ENCODE data around the gene EPB41L5. TPM values are rescaled to one million over a fixed set of nuclear protein-coding genes. Genes with fewer than 3 reads are reported as not detected.
"Not testable (repeated sequence)": the region's sequence is repeated elsewhere in the genome, so short reads cannot be mapped to it uniquely, and the experiment has no call there.

EPB41L5 gene
- total RNA-seq, 1 experiment from 2014 or later, result 34.9 TPM

DNA sequence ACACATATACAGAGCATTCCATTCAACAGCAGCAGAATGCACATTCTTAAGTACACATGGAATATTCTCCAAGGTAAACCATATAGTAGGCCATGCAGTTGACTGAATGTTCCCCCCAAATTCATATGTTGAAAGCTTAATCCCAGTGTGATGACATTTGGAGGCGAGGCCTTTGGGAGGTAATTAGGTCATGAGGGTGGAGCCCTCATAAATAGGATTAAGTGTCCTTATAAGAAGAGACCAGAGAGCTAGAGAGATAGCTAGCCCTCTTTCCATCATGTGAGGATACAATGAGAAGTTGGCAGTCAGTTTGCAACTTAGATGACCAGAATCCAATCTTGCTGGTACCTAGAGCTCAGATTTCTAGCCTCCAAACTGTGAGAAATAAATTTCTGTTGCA, 182.7 kb downstream of the EPB41L5 start (continued):
- TF ChIP-seq, protein P1, sequence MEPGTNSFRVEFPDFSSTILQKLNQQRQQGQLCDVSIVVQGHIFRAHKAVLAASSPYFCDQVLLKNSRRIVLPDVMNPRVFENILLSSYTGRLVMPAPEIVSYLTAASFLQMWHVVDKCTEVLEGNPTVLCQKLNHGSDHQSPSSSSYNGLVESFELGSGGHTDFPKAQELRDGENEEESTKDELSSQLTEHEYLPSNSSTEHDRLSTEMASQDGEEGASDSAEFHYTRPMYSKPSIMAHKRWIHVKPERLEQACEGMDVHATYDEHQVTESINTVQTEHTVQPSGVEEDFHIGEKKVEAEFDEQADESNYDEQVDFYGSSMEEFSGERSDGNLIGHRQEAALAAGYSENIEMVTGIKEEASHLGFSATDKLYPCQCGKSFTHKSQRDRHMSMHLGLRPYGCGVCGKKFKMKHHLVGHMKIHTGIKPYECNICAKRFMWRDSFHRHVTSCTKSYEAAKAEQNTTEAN (CRISPR knock-in tag; IDR thresholded peaks at IDR 0.05), result no peak

DNA sequence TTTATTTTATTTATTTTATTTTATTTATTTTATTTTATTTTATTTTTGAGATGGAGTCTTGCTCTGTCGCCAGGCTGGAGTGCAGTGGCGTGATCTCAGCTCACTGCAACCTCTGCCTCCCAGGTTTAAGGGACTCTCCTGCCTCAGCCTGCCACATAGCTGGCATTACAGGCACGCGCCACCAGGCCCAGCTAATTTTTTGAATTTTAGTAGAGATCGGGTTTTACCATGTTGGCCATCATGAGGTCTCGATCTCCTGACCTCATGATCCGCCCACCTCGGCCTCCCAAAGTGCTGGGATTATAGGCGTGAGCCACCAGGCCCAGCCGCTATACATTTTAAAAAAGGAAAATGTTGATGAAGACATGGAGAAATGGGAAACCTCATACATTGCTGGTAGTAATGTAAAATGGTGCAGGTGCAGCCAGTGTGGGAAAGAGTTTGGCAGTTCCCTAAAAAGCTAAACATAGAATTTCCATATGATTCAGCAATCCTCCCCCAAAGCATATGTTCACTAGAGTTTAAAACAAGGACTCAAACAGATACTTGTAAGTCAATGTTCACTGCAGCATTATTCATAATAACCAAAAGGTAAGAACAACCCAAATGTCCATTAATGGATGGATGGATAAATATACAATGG, 187.1 kb downstream of the EPB41L5 start:
- ATAC-seq; DNase-seq (ENCODE audit: low spot score); H3K4me3 Mint-ChIP-seq; CTCF ChIA-PET; H3K4me1 Mint-ChIP-seq; H3K27me3 Mint-ChIP-seq (ENCODE audit: low read depth); H3K27ac Mint-ChIP-seq: not testable (repeated sequence)
- Mint-ChIP-seq H3K36me3 (peaks cover 12% of the 10 kb centered on the region), H3K9me3 (peaks cover 26% of the 10 kb centered on the region)
- POLR2A ChIA-PET, result interaction anchor here (0.5 kb wide), 1 partner anchor 269 kb away, joined by 3 read pairs; no protein-coding TSS in a partner anchor

DNA sequence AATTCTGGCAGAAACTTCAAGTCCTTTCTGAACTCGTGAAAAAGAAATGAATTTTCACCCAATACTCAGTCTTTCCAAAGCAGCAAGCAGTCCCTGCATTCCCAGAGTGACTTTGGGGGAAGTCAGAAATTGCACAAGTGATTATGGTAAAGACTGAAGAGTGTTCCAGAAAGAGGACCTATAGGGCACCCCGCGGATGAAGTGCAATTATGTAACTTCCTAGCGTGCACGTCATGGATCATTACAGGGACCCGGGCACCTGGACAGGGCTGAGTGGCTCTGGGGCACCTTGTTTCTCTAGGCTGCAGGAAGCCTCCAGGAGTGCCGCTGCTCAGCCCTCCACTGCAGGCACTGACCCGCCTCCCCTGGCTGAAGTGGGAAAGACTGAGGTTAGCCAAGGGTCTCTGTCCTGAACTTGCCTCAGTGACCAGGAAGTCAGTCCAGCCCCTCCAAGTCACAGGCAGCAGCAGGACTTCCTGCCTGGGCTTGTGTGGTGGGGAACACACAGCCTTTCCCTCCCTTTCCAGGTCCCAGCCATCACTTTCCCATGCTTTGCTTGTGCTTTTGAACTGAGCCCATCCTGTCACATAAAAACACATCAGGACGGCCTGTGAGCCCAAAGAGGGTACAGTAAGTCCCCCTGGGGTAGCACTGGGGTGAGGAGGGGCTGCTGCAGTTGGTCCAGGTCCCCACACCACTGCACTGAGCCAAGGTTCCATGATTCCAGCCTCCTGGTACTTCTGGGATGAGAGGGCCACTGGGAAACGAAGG, 190.6 kb downstream of the EPB41L5 start:
- H3K27me3 Mint-ChIP-seq (ENCODE audit: low read depth), result no peaks in the 10 kb centered on the region; the same call in 1 of the 2 replicates
- ATAC-seq, result no peak
- no peak for DNase-seq (ENCODE audit: low spot score)
- CTCF ChIA-PET, result interaction anchor here (0.6 to 2.2 kb wide), 9 partner anchors 8 to 318 kb away, joined by 3 to 17 read pairs (median 4); no protein-coding TSS in a partner anchor
- H3K27ac Mint-ChIP-seq, result no peak overlapping the region
- no peak overlapping the region for H3K4me3 Mint-ChIP-seq
- peaks cover 4% of the 10 kb centered on the region for H3K4me1 Mint-ChIP-seq
- H3K9me3 Mint-ChIP-seq, result peaks cover 9% of the 10 kb centered on the region
- peaks cover 3% of the 10 kb centered on the region; the same call in 1 of the 2 replicates for H3K36me3 Mint-ChIP-seq
- TF ChIP-seq GRHL2 (CRISPR knock-in tag; IDR thresholded peaks at IDR 0.05; ENCODE audit: insufficient replicate concordance, severe bottlenecking), result no peak
- no peak for TF ChIP-seq NR1H2 (CRISPR knock-in tag; IDR thresholded peaks at IDR 0.05)
- TF ChIP-seq, protein P2, sequence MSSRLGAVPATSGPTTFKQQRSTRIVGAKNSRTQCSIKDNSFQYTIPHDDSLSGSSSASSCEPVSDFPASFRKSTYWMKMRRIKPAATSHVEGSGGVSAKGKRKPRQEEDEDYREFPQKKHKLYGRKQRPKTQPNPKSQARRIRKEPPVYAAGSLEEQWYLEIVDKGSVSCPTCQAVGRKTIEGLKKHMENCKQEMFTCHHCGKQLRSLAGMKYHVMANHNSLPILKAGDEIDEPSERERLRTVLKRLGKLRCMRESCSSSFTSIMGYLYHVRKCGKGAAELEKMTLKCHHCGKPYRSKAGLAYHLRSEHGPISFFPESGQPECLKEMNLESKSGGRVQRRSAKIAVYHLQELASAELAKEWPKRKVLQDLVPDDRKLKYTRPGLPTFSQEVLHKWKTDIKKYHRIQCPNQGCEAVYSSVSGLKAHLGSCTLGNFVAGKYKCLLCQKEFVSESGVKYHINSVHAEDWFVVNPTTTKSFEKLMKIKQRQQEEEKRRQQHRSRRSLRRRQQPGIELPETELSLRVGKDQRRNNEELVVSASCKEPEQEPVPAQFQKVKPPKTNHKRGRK (CRISPR knock-in tag; IDR thresholded peaks at IDR 0.05; ENCODE audit: borderline replicate concordance), result no peak
- TF ChIP-seq, protein P3, sequence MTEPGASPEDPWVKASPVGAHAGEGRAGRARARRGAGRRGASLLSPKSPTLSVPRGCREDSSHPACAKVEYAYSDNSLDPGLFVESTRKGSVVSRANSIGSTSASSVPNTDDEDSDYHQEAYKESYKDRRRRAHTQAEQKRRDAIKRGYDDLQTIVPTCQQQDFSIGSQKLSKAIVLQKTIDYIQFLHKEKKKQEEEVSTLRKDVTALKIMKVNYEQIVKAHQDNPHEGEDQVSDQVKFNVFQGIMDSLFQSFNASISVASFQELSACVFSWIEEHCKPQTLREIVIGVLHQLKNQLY (CRISPR knock-in tag; IDR thresholded peaks at IDR 0.05), result no peak
- TF ChIP-seq FOXJ3 (CRISPR knock-in tag; IDR thresholded peaks at IDR 0.05; ENCODE audit: borderline replicate concordance), result no peak
- TF ChIP-seq, protein P4, sequence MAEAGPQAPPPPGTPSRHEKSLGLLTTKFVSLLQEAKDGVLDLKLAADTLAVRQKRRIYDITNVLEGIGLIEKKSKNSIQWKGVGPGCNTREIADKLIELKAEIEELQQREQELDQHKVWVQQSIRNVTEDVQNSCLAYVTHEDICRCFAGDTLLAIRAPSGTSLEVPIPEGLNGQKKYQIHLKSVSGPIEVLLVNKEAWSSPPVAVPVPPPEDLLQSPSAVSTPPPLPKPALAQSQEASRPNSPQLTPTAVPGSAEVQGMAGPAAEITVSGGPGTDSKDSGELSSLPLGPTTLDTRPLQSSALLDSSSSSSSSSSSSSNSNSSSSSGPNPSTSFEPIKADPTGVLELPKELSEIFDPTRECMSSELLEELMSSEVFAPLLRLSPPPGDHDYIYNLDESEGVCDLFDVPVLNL (CRISPR knock-in tag; IDR thresholded peaks at IDR 0.05; ENCODE audit: borderline replicate concordance, low read depth), result no peak
- TF ChIP-seq, protein P5, sequence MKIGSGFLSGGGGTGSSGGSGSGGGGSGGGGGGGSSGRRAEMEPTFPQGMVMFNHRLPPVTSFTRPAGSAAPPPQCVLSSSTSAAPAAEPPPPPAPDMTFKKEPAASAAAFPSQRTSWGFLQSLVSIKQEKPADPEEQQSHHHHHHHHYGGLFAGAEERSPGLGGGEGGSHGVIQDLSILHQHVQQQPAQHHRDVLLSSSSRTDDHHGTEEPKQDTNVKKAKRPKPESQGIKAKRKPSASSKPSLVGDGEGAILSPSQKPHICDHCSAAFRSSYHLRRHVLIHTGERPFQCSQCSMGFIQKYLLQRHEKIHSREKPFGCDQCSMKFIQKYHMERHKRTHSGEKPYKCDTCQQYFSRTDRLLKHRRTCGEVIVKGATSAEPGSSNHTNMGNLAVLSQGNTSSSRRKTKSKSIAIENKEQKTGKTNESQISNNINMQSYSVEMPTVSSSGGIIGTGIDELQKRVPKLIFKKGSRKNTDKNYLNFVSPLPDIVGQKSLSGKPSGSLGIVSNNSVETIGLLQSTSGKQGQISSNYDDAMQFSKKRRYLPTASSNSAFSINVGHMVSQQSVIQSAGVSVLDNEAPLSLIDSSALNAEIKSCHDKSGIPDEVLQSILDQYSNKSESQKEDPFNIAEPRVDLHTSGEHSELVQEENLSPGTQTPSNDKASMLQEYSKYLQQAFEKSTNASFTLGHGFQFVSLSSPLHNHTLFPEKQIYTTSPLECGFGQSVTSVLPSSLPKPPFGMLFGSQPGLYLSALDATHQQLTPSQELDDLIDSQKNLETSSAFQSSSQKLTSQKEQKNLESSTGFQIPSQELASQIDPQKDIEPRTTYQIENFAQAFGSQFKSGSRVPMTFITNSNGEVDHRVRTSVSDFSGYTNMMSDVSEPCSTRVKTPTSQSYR (CRISPR knock-in tag; IDR thresholded peaks at IDR 0.05), result no peak
- TF ChIP-seq, protein P6, sequence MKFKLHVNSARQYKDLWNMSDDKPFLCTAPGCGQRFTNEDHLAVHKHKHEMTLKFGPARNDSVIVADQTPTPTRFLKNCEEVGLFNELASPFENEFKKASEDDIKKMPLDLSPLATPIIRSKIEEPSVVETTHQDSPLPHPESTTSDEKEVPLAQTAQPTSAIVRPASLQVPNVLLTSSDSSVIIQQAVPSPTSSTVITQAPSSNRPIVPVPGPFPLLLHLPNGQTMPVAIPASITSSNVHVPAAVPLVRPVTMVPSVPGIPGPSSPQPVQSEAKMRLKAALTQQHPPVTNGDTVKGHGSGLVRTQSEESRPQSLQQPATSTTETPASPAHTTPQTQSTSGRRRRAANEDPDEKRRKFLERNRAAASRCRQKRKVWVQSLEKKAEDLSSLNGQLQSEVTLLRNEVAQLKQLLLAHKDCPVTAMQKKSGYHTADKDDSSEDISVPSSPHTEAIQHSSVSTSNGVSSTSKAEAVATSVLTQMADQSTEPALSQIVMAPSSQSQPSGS (CRISPR knock-in tag; IDR thresholded peaks at IDR 0.05; ENCODE audit: borderline replicate concordance, low read depth), result no peak
- no peak for TF ChIP-seq CREM (CRISPR knock-in tag; IDR thresholded peaks at IDR 0.05)
- POLR2A ChIA-PET, result no interaction called here
